Spinal cord (tissue), 10 donors: ENCODE results near the gene COG4. TPM values are rescaled to one million over a fixed set of nuclear protein-coding genes. Genes with fewer than 3 reads are reported as not detected.
A peak's percentile ranks its signal among the peaks of the same experiment; 100 is the strongest.

Experiments
- DNase-seq, 6 donors: peaks; one replicate each; pipeline versions ENCODE4 v3.0.0 to v3.0.0-alpha.2; 2013 to 2015; ENCODE audit warnings: low spot score in 6 of 6, low read depth in 4 of 6
- H3K27ac ChIP-seq: one replicate; pipeline ENCODE4 v1.5.1; 2013; ENCODE audit warnings: low read depth, low read length, control low read depth
- H3K27me3 ChIP-seq: one replicate; pipeline ENCODE4 v1.6.1; 2013; ENCODE audit warnings: low read length; ENCODE audit not compliant: control insufficient read depth, insufficient read depth
- H3K36me3 ChIP-seq: one replicate; pipeline ENCODE4 v1.6.1; 2013; ENCODE audit warnings: low read length; ENCODE audit not compliant: control insufficient read depth, insufficient read depth
- H3K4me1 ChIP-seq: one replicate; pipeline ENCODE4 v1.6.1; 2013; ENCODE audit warnings: low read length; ENCODE audit not compliant: control insufficient read depth, insufficient read depth
- H3K4me3 ChIP-seq: one replicate; pipeline ENCODE4 v1.5.1; 2013; ENCODE audit warnings: low read depth, low read length, control low read depth
- H3K9me3 ChIP-seq: one replicate; pipeline ENCODE4 v1.6.1; 2013; ENCODE audit warnings: low read length; ENCODE audit not compliant: control insufficient read depth, insufficient read depth
- WGBS: methylation state at CpG from one replicate; pipeline ENCODE4 v1.1.5; 2013; ENCODE audit warnings: missing lambda C conversion rate; ENCODE audit not compliant: insufficient coverage; 5-methylcytosine and 5-hydroxymethylcytosine counted together
- polyA plus RNA-seq, 2 donors: library from polyadenylated mRNA; unstranded; fragments of 120-200 nt; gene quantifications; one replicate each; pipeline ENCODE4 v1.2.1, GENCODE V29; 2013; ENCODE audit not compliant: insufficient read length in 2 of 2
- total RNA-seq, 2 donors: library from RNA; depleted of rRNA in 1 of 2; stranded (reverse); fragments of 120-200 nt in 1 of 2; fragments of >200 nt in 1 of 2; gene quantifications; one replicate each; pipeline versions ENCODE4 v1.2.3 to v1.2.4, GENCODE V29; 2013 to 2014
- donor health status: healthy.

The COG4 gene
- total and polyA plus RNA-seq, 4 donors = 34.6 to 76.1 (median 69.3) TPM

DNA sequence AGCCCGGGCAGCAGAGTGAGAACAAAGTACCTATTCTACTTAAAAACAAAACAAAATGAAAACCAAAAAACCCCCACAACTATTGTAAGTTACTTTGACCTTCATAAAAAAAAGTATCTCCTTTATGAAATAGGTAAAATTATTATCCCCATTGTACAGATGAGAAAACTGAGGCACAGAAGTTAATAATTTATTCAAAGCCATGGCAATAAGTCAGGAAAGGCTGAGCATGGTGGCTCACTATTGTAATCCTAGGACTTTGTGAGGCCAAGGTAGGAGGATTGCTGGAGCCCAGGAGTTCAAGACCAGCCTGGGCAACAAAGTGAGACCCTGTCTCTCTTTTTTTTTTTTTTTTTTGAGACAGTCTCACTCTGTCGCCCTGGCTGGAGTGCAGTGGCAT is 38.5 kb downstream of the COG4 start:
- no CpG with 5 or more reads among the region's 2 CpGs for WGBS
- Histone ChIP-seq H3K9me3 (no peaks in the 10 kb centered on the region), H3K27ac (no peak overlapping the region), H3K4me1 (no peaks in the 10 kb centered on the region), H3K36me3 (peaks cover 79% of the 10 kb centered on the region), H3K4me3 (no peak overlapping the region), H3K27me3 (no peaks in the 10 kb centered on the region)
- DNase-seq = no peak

DNA sequence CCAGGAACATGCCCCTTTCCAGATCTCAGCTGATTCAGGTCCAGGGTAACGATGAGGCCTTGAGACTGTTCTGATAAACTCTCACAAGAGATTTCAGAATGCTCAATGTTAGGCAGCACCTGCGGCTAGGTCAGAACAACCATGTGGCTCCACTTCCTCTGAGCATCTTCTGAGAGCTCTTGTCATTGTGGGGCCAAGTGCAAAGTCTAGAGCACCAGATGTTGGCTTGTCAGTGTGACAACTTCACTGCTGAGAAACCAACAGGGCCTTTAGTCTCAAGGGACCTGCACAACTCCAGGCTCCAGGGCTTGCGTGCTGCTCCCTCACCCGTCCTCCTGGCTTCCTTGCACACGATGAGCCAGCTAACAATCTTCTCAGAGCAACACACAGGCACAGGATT is 39.9 kb downstream of the COG4 start:
- DNase-seq = no peak
- Histone ChIP-seq H3K27ac (no peak overlapping the region), H3K4me3 (no peak overlapping the region), H3K27me3 (no peaks in the 10 kb centered on the region), H3K4me1 (peaks cover 7% of the 10 kb centered on the region), H3K36me3 (peaks cover 85% of the 10 kb centered on the region), H3K9me3 (no peaks in the 10 kb centered on the region)
- WGBS = 95% methylated on average over 5 of the region's 5 CpGs

DNA sequence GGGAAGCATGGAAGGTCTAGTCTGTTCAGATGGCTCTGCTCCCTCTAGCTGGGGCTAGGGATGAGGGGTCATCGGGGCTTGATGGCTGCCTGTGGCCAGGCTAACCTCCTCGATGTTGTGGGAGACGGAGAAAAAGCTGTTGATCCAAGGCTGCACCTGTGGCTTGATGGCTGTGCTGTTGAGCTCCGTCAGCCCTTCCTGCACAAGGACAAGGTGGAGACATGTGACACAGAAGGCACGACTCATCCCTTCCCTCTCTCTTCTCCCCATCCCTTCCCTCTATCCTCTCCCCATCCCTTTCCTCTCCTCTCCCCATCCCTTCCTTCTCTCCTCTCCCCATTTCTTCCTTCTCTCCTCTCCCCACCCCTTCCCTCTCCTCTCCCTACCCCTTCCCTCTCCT is 40.7 kb downstream of the COG4 start:
- no peak overlapping the region for H3K27ac ChIP-seq
- H3K36me3 ChIP-seq = peaks cover 83% of the 10 kb centered on the region
- DNase-seq = no peak
- H3K4me1 ChIP-seq = peaks cover 11% of the 10 kb centered on the region
- H3K9me3 ChIP-seq = no peaks in the 10 kb centered on the region
- H3K4me3 ChIP-seq = no peak overlapping the region
- WGBS = 93% methylated on average over 5 of the region's 5 CpGs
- no peaks in the 10 kb centered on the region for H3K27me3 ChIP-seq

DNA sequence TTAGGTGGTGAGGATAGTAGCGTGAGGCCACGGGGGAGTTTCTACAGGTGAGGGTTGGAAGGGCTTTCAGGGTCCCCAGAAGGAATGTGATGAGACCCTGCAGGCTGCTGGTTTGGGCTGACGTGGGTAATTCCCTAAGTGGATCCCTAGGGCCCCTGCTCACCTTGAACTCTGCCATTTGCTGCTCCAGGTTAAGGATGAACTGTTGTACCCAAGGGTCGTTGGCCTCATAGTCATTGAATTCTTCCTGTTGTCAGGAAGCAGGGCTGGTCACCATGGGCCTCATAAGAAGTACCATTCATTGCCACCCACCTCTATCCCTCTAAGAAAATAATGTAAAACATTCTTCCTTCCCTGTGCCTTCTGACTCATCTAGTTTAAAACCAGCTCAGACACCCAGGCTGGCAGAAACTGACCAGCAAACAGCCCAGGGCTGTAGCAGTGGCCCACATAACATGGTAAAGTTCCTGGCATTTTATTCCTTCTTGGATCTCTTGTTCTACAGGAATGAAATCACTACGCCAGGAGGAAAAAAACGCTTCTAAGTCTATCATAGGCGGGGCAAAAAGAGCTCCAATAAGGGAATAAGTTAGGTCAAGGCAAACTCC is 41.3 kb downstream of the COG4 start:
- no peak overlapping the region for H3K27ac ChIP-seq
- peaks cover 85% of the 10 kb centered on the region for H3K36me3 ChIP-seq
- DNase-seq = no peak
- no peaks in the 10 kb centered on the region for H3K9me3 ChIP-seq
- 91% methylated on average over 5 of the region's 7 CpGs for WGBS
- H3K27me3 ChIP-seq = no peaks in the 10 kb centered on the region
- no peak overlapping the region for H3K4me3 ChIP-seq
- peaks cover 11% of the 10 kb centered on the region for H3K4me1 ChIP-seq

DNA sequence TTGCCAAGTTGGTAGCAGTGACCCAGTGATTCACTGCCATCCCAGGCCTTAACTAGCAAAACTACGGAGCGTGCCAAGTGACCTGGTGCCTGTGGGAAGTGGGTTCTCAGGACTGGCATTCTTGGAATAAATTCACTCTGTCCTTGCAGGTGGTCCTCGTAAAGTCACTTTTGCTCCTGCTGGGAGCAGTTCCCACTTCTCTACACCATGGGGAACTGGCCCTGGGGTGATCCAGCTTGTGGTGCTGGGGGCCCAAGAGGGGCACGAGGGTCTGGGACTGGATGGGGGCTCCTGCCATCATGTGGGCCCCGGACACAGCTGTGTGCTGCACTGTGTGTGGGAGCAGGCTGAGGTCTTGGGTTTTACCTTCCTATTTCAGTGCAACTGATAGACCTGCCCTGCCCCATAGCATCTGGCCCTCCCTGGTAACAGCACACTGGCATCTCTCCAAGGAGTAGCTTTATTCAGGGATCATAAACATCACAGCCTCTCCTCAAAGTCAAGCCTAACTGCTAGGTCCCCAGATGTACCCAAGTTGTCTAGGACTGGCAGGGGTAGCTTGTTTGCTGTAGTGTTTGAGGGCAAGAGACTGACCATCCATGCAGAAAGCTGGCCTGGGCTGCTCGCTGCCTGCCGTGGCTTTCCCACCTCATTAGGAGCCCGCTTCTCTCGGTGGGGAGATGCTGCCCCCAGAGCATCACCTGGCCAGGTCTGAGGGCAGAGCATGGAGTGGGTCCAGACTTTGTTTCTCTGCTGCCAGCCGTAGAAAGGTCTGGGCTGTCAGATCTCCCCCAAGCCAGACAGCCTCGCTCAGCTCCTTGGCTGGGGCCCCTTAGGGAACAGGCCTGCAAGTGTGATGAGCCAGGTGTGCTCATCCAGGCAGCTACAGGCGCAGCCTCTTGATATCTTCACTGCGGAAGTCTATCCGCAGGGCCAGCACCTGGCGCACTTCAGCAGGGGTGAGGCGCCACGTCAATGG is 42.9 kb downstream of the COG4 start:
- H3K27ac ChIP-seq = no peak overlapping the region
- H3K36me3 ChIP-seq = peaks cover 80% of the 10 kb centered on the region
- peaks cover 11% of the 10 kb centered on the region for H3K4me1 ChIP-seq
- no peak overlapping the region for H3K4me3 ChIP-seq
- H3K27me3 ChIP-seq = no peaks in the 10 kb centered on the region
- no peak for DNase-seq
- H3K9me3 ChIP-seq = no peaks in the 10 kb centered on the region
- WGBS = 95% methylated on average over 16 of the region's 17 CpGs

DNA sequence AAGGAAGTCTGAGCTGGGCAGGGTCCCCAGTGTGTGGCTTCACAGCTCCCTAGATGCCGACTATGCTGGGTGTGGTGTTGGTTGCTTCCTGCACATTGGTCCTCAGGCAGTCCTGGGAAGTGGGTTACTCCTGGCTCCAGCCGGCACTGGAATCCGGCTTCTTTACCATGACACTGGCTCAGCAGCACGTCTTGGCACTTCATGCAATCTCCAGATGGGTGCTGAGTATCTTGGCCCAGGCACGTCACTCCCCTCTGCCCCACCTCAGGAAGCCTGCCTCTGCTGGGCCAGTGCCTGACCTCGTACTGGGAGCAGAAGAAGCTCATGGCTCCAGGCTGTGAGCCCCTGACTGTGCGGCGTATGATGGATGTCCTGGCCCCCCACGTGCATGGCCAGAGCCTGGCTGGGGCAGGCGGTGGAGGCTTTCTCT is 44.4 kb downstream of the COG4 start:
- H3K4me3 ChIP-seq = no peak overlapping the region
- whole genome bisulfite sequencing = 70% methylated on average over 10 of the region's 10 CpGs
- peak in 1 of 6 donors; percentile 26 for DNase-seq

DNA sequence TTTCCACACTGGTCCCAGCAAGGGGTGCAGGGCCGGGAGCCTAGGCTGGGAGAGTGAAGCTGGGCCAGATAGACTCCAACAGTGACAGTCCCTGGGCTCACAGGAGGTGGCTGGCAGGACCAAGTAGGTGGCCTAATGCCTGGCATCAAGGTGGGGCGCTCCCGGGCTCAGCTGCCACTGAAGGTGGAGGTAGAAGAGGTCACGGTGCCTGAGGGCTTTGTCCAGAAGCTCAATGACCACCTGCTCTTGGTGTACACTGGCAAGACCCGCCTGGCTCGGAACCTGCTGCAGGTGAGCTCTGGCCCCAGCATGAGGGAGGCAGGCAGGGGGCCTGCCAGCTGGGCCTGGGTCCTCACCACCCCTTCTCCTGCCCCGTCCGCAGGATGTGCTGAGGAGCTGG is 45.2 kb downstream of the COG4 start:
- H3K4me1 ChIP-seq = peaks cover 11% of the 10 kb centered on the region
- no peak overlapping the region for H3K4me3 ChIP-seq
- WGBS = 90% methylated on average over 8 of the region's 8 CpGs
- no peaks in the 10 kb centered on the region for H3K27me3 ChIP-seq
- no peak overlapping the region for H3K27ac ChIP-seq
- no peak for DNase-seq
- no peaks in the 10 kb centered on the region for H3K9me3 ChIP-seq
- peaks cover 88% of the 10 kb centered on the region for H3K36me3 ChIP-seq

More for the DNA sequence above, 44.4 kb downstream of the COG4 start:
- Histone ChIP-seq H3K36me3 (peaks cover 88% of the 10 kb centered on the region), H3K27ac (no peak overlapping the region), H3K4me1 (peaks cover 11% of the 10 kb centered on the region), H3K27me3 (no peaks in the 10 kb centered on the region), H3K9me3 (no peaks in the 10 kb centered on the region)

DNA sequence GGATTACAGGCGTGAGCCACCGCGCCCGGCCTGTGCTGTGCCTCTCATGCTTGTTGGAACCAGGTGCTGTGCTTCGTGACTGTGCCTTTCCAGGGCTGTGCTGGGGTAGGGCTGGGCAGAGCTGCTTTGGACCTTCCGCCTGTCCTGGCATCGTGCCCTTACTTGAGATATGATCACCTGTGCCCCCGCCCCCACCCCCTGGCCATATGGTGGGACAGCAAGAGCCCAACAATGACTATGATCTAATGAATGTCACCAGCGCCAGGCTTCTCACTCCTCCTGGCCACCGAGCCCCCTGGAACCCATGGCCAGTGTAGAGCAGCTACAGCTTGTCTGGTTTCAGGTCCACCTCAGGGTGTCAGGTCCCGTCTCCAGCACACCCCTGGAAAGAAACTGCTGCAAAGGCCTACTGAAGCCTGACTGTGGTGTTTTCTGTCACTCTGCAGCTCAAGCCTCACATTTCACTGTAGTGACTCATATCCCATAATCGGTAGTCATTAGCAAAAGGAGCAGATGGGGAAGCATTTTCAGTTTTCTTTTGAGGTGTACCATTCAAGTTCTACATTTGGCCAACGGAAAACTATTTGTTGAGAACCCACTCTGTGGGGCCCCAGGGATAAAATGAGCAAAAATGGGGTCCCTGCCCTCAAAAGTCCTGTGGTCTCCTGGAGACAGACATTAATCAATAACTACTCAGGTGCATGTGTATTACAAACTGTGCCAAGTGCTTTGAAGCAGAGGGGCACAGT is 46.9 kb downstream of the COG4 start:
- 94% methylated on average over 9 of the region's 13 CpGs for WGBS
- DNase-seq = no peak
- no peaks in the 10 kb centered on the region for H3K27me3 ChIP-seq
- peaks cover 86% of the 10 kb centered on the region for H3K36me3 ChIP-seq
- no peak overlapping the region for H3K27ac ChIP-seq
- no peaks in the 10 kb centered on the region for H3K9me3 ChIP-seq
- H3K4me3 ChIP-seq = no peak overlapping the region
- H3K4me1 ChIP-seq = peaks cover 11% of the 10 kb centered on the region

DNA sequence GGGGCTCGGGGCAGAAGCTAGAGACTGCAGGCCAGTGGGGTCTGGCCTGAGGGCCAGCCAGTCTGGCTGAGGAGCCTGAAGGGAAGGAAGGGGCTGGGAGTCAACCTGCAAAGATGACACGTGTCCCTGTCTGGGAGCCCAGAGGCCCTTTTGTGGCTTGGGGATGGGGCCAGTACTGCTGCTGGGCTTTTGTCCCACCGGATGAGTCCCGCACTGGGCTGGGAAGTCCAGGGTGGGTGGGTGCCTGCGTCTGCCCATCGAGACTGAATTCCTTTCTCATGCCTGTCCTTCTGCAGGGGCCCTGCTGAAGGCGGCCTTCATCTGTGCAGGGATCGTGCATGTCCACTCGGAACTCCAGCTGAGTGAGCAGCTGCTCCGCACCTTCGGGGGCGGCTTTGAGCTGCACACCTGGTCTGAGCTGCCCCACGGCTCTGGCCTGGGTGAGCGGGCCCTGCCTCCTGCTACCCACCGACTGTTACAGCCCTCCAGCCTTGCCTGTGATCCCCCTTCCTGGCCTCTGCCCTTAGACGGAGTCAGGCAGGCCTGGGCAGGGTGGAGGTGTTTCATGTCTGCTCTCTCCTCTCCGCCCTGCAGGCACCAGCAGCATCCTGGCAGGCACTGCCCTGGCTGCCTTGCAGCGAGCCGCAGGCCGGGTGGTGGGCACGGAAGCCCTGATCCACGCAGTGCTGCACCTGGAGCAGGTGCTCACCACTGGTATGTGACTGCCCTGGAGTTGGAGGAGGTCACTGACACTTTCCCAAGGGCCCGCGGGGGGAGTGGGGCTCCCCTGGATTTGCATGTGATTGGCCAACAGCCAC is 48.1 kb downstream of the COG4 start:
- no peak overlapping the region for H3K27ac ChIP-seq
- no peak for DNase-seq
- no peak overlapping the region for H3K4me3 ChIP-seq
- H3K36me3 ChIP-seq = peaks cover 86% of the 10 kb centered on the region
- H3K27me3 ChIP-seq = no peaks in the 10 kb centered on the region
- no peaks in the 10 kb centered on the region for H3K9me3 ChIP-seq
- peaks cover 11% of the 10 kb centered on the region for H3K4me1 ChIP-seq
- WGBS = 86% methylated on average over 24 of the region's 24 CpGs
